NCI-H345 treated with DMSO at 0.1 percent for 48 hours (cell line): Measurements from ENCODE around the gene MMP14.

Source experiments
- DNase-seq: peaks from one replicate; lab custom pipeline; 2025; ENCODE audit not compliant: unreplicated experiment; lab: John Stamatoyannopoulos, UW

The MMP14 gene

GRCh38 chr14:22884076-22884737 lies 47.8 kb downstream of the MMP14 start:
- no peak for DNase-seq

- no peak for DNase-seq
Measured at GRCh38 chr14:22884738-22885523, 48.5 kb downstream of the MMP14 start.

- no peak for DNase-seq
Measured at GRCh38 chr14:22885975-22886374, 49.6 kb downstream of the MMP14 start.

- DNase-seq: no peak
Measured at GRCh38 chr14:22886500-22887259, 50.3 kb downstream of the MMP14 start.

GRCh38 chr14:22887260-22887989 lies 51.0 kb downstream of the MMP14 start:
- no peak for DNase-seq

GRCh38 chr14:22887990-22888378 lies 51.6 kb downstream of the MMP14 start:
- DNase-seq: no peak

- DNase-seq: no peak
Measured at GRCh38 chr14:22888662-22889061, 52.3 kb downstream of the MMP14 start.

- no peak for DNase-seq
Measured at GRCh38 chr14:22890416-22890815, 54.0 kb downstream of the MMP14 start.

GRCh38 chr14:22892488-22892887 lies 56.1 kb downstream of the MMP14 start:
- no peak for DNase-seq

- no peak for DNase-seq
Measured at GRCh38 chr14:22893706-22894105, 57.3 kb downstream of the MMP14 start.

- no peak for DNase-seq
Measured at GRCh38 chr14:22895402-22895801, 59.0 kb downstream of the MMP14 start.

GRCh38 chr14:22896356-22896755 lies 60.0 kb downstream of the MMP14 start:
- no peak for DNase-seq

GRCh38 chr14:22896760-22897159 lies 60.4 kb downstream of the MMP14 start:
- no peak for DNase-seq

GRCh38 chr14:22897357-22897756 lies 61.0 kb downstream of the MMP14 start:
- DNase-seq: no peak
